ENCODE data around the gene ARHGAP21.

DNA sequence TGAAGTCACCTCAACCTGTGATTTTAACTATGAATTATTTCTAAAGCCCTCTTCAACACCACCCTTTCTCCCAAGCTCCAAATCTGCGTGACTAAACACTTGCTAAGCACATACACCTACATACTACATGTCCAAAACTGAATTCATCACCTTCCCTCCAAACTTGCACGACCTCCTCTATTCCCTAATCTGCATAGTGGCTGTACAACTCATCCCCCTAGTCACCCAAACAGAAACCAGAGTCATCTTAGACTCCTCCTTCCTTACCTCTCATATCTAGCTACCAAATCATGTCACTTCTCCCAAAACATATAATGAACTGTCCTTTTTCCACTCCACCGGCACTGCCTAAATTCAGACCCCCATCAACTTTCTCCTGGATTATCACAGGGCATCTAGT is 16.2 kb downstream of the ARHGAP21 start:
- TF ChIP-seq, protein P1, sequence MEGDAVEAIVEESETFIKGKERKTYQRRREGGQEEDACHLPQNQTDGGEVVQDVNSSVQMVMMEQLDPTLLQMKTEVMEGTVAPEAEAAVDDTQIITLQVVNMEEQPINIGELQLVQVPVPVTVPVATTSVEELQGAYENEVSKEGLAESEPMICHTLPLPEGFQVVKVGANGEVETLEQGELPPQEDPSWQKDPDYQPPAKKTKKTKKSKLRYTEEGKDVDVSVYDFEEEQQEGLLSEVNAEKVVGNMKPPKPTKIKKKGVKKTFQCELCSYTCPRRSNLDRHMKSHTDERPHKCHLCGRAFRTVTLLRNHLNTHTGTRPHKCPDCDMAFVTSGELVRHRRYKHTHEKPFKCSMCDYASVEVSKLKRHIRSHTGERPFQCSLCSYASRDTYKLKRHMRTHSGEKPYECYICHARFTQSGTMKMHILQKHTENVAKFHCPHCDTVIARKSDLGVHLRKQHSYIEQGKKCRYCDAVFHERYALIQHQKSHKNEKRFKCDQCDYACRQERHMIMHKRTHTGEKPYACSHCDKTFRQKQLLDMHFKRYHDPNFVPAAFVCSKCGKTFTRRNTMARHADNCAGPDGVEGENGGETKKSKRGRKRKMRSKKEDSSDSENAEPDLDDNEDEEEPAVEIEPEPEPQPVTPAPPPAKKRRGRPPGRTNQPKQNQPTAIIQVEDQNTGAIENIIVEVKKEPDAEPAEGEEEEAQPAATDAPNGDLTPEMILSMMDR (IDR thresholded peaks at IDR 0.05) = no peak
- no peak for TF ChIP-seq JUNB (IDR thresholded peaks at IDR 0.05)
- no peak for TF ChIP-seq HDAC2 (IDR thresholded peaks at IDR 0.05)
- TF ChIP-seq RFX5 (IDR thresholded peaks at IDR 0.05) = no peak
- TF ChIP-seq, protein P2, sequence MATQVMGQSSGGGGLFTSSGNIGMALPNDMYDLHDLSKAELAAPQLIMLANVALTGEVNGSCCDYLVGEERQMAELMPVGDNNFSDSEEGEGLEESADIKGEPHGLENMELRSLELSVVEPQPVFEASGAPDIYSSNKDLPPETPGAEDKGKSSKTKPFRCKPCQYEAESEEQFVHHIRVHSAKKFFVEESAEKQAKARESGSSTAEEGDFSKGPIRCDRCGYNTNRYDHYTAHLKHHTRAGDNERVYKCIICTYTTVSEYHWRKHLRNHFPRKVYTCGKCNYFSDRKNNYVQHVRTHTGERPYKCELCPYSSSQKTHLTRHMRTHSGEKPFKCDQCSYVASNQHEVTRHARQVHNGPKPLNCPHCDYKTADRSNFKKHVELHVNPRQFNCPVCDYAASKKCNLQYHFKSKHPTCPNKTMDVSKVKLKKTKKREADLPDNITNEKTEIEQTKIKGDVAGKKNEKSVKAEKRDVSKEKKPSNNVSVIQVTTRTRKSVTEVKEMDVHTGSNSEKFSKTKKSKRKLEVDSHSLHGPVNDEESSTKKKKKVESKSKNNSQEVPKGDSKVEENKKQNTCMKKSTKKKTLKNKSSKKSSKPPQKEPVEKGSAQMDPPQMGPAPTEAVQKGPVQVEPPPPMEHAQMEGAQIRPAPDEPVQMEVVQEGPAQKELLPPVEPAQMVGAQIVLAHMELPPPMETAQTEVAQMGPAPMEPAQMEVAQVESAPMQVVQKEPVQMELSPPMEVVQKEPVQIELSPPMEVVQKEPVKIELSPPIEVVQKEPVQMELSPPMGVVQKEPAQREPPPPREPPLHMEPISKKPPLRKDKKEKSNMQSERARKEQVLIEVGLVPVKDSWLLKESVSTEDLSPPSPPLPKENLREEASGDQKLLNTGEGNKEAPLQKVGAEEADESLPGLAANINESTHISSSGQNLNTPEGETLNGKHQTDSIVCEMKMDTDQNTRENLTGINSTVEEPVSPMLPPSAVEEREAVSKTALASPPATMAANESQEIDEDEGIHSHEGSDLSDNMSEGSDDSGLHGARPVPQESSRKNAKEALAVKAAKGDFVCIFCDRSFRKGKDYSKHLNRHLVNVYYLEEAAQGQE (IDR thresholded peaks at IDR 0.05) = no peak
- no peak for TF ChIP-seq GATA3 (IDR thresholded peaks at IDR 0.05; ENCODE audit: borderline replicate concordance)
- TF ChIP-seq MYC (IDR thresholded peaks at IDR 0.05; ENCODE audit: borderline replicate concordance, low read length) = no peak

All from A549 (cell line).